Measurements from ENCODE around the gene OSBPL1A.

GRCh38 chr18:24443870-24444269 is 46.2 kb upstream of the OSBPL1A start:
- TF ChIP-seq CTCF (IDR thresholded peaks at IDR 0.05) (no peak), POLR2A (IDR thresholded peaks at IDR 0.05) (no peak)
